WTC11 (cell line): Measurements from ENCODE around the gene PGAP2. TPM values are rescaled to one million over a fixed set of nuclear protein-coding genes. Genes with fewer than 3 reads are reported as not detected.

Experiments
- ATAC-seq: fragments of 200-7000 bp; cut with Tn5 transposase; 2 replicates; pipeline ENCODE4 v1.10.0; 2021; ENCODE audit warnings: mild to moderate bottlenecking, moderate library complexity
- CTCF ChIA-PET: fragments of 300-600 bp; sonication (Branson Sonifier 250); formaldehyde crosslinking; loops from one replicate; lab custom pipeline; 2021; ENCODE audit warnings: antibody characterized with exemption; lab: Charles Lee
- POLR2A ChIA-PET: fragments of 350-600 bp; sonication (Branson Sonifier 250); formaldehyde crosslinking; loops from one replicate; lab custom pipeline; 2021; ENCODE audit warnings: antibody characterized with exemption; lab: Charles Lee
- DNase-seq: peaks from one replicate; pipeline ENCODE4 v3.0.0; 2021; ENCODE audit warnings: low spot score
- H3K27ac Mint-ChIP-seq: 2 replicates; pipeline ENCODE4 v1.8.0; 2021; ENCODE audit warnings: mixed read lengths
- H3K27me3 Mint-ChIP-seq: 2 replicates; pipeline ENCODE4 v1.8.0; 2021; ENCODE audit warnings: low read depth, mild to moderate bottlenecking, moderate library complexity, mixed read lengths
- H3K36me3 Mint-ChIP-seq: 2 replicates; pipeline ENCODE4 v1.8.0; 2021; ENCODE audit warnings: mixed read lengths
- H3K4me1 Mint-ChIP-seq: 2 replicates; pipeline ENCODE4 v1.8.0; 2022; ENCODE audit warnings: mixed read lengths
- H3K4me3 Mint-ChIP-seq: 2 replicates; pipeline ENCODE4 v1.8.0; 2021; ENCODE audit warnings: mild to moderate bottlenecking, moderate library complexity, mixed read lengths
- H3K9me3 Mint-ChIP-seq: 2 replicates; pipeline ENCODE4 v1.8.0; 2021; ENCODE audit warnings: mixed read lengths
- CBFB ChIP-seq: sonication (generic); formaldehyde crosslinking; IDR thresholded peaks from 2 replicates; pipeline ENCODE4 v1.8.1; 2022; ENCODE audit warnings: mild to moderate bottlenecking, low read depth, missing genetic modification reagents
- CREB1 ChIP-seq: sonication (generic); formaldehyde crosslinking; IDR thresholded peaks from 2 replicates; pipeline ENCODE4 v1.8.0; 2023; ENCODE audit warnings: mild to moderate bottlenecking, missing genetic modification reagents
- ELF4 ChIP-seq: sonication (generic); formaldehyde crosslinking; IDR thresholded peaks from 2 replicates; pipeline ENCODE4 v1.8.1; 2022; ENCODE audit warnings: low read depth, mild to moderate bottlenecking, moderate library complexity, missing genetic modification reagents
- ERG ChIP-seq: fragments of 250-450 bp; sonication (Bioruptor Pico); IDR thresholded peaks from 2 replicates; pipeline ENCODE4 v1.8.0; 2021; ENCODE audit warnings: mild to moderate bottlenecking
- ESRRA ChIP-seq: sonication (generic); formaldehyde crosslinking; IDR thresholded peaks from 2 replicates; pipeline ENCODE4 v1.8.1; 2022; ENCODE audit warnings: mild to moderate bottlenecking, missing genetic modification reagents, borderline replicate concordance
- IRF1 ChIP-seq: sonication (generic); formaldehyde crosslinking; IDR thresholded peaks from 2 replicates; pipeline ENCODE4 v1.8.0; 2023; ENCODE audit warnings: missing genetic modification reagents
- IRF2 ChIP-seq: sonication (generic); formaldehyde crosslinking; IDR thresholded peaks from 2 replicates; pipeline ENCODE4 v1.8.0; 2022; ENCODE audit warnings: low read depth, missing genetic modification reagents, borderline replicate concordance
- NR1H2 ChIP-seq: sonication (generic); formaldehyde crosslinking; IDR thresholded peaks from 2 replicates; pipeline ENCODE4 v1.9.0; 2021; ENCODE audit warnings: mild to moderate bottlenecking, moderate library complexity, missing genetic modification reagents
- RORB ChIP-seq: fragments of 250-450 bp; sonication (Bioruptor Pico); IDR thresholded peaks from 2 replicates; pipeline ENCODE4 v1.9.0; 2021; ENCODE audit warnings: mild to moderate bottlenecking
- TEAD1 ChIP-seq: sonication (generic); formaldehyde crosslinking; IDR thresholded peaks from 2 replicates; pipeline ENCODE4 v1.8.0; 2022; ENCODE audit warnings: mild to moderate bottlenecking, missing genetic modification reagents
- ZBTB21 ChIP-seq: sonication (generic); formaldehyde crosslinking; IDR thresholded peaks from 2 replicates; pipeline ENCODE4 v1.8.1; 2023; ENCODE audit warnings: mild to moderate bottlenecking, missing genetic modification reagents, borderline replicate concordance
- ZNF138 ChIP-seq: sonication (generic); formaldehyde crosslinking; conservative IDR thresholded peaks from 2 replicates; pipeline ENCODE4 v1.8.1; 2022; ENCODE audit warnings: mild to moderate bottlenecking, moderate library complexity, missing genetic modification reagents
- ZNF219 ChIP-seq: sonication (generic); formaldehyde crosslinking; IDR thresholded peaks from 2 replicates; pipeline ENCODE4 v1.8.0; 2023; ENCODE audit warnings: missing genetic modification reagents, mild to moderate bottlenecking, borderline replicate concordance
- ZNF317 ChIP-seq: sonication (generic); formaldehyde crosslinking; IDR thresholded peaks from 2 replicates; pipeline ENCODE4 v1.8.1; 2023; ENCODE audit warnings: low read depth, mild to moderate bottlenecking, moderate library complexity, missing genetic modification reagents, borderline replicate concordance
- ZNF532 ChIP-seq: fragments of 250-450 bp; sonication (Bioruptor Pico); IDR thresholded peaks from 2 replicates; pipeline ENCODE4 v1.9.0; 2021; ENCODE audit warnings: mild to moderate bottlenecking, borderline replicate concordance
- total RNA-seq: library from RNA; stranded (reverse); gene quantifications from 3 replicates; pipeline ENCODE4 v1.2.3, GENCODE V29; 2021
- TF ChIP-seq, protein P1 (sequence below): sonication (generic); formaldehyde crosslinking; IDR thresholded peaks from 2 replicates; pipeline ENCODE4 v1.8.1; 2023; ENCODE audit warnings: mild to moderate bottlenecking, missing genetic modification reagents, borderline replicate concordance
- TF ChIP-seq, protein P2 (sequence below): sonication (generic); formaldehyde crosslinking; conservative IDR thresholded peaks from 2 replicates; pipeline ENCODE4 v1.8.1; 2022; ENCODE audit warnings: mild to moderate bottlenecking, missing genetic modification reagents
- TF ChIP-seq, protein P3 (sequence below): fragments of 200-600 bp; IDR thresholded peaks from 2 replicates; pipeline ENCODE4 v1.8.0; 2022; ENCODE audit warnings: antibody characterized with exemption

Gene PGAP2
- total RNA-seq, 1 experiment from 2014 or later, result 43.0 TPM

DNA sequence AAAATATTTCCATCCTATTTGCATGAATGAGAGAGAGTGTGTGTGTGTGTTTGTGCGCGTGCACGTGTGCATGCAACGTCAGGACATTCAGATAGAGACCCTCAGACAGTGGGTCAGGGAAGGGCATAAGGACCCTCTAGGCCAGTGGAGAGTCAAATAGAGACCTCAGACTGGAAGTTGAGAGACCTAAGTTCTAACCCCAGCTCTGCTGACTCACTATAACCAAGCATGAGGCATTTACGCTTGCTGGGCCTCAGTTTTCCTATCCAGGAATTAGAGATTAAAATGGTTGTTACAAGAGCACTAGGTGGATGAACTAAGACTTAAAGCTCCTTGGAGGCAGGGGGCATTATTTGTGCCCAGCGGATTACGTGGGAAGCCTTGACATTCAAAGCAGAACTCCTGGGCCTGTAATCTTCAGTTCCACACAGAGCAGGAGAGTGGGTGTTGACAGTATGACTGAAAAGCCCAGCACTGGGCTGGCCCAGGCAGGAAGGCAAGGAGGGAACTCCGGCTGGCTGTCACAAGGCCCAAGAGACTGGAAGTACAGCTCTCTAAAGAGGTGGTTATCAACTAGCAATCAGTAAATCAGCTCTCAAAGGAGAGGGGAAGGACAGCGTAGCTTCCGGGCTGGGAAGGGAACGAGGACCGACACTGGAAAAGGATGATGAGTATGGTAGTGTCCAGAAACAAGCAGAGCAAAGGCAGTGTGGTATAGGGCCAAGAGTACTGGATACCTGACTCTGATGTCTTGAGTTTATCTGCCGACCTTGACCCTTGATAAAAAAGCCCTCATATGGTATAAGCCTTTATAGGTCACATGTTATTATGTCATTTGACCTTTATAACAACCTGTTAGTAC is 23.2 kb downstream of the PGAP2 start:
- ATAC-seq (no peak), DNase-seq (no peak)
- Mint-ChIP-seq H3K9me3 (no peaks in the 10 kb centered on the region), H3K36me3 (peaks cover 32% of the 10 kb centered on the region), H3K4me3 (no peak overlapping the region), H3K4me1 (peaks cover 47% of the 10 kb centered on the region), H3K27me3 (no peaks in the 10 kb centered on the region), H3K27ac (0 out of 2 replicates have a peak overlapping the region, but pooled peaks have one; percentile 5)
- TF ChIP-seq ERG (CRISPR knock-in tag) (no peak), ZNF317 (CRISPR knock-in tag) (0 out of 2 replicates have a peak, but pooled peaks have one; percentile 51), ZNF138 (CRISPR knock-in tag) (no peak), TEAD1 (CRISPR knock-in tag) (no peak)
- CTCF ChIA-PET, result interaction anchor here (0.6 to 4.4 kb wide), 3 partner anchors 9 to 176 kb away, joined by 3 to 23 read pairs (median 3); partner anchors contain the start of gene RHOG
- POLR2A ChIA-PET, result no interaction called here

DNA sequence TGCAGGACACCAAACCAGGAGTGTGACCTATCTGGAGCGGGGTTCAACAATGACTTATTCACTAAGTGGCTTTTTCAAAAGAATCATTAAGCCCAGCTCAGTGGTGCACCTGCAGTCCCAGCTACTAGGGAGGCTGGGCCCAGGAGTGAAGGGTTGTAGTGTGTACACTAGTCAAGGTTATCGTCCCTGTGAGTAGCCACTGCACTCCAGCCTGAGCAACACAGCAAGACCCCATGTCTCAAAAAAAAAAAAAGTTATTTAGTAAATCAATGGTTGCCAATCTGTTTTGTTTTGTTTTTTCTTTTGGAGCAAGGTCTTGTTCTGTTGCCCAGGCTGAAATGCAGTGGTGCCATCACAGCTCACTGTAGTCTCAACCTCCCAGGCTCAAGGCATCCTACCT is 24.5 kb downstream of the PGAP2 start:
- no peaks in the 10 kb centered on the region for H3K27me3 Mint-ChIP-seq
- DNase-seq, result no peak
- peaks cover 40% of the 10 kb centered on the region for H3K4me1 Mint-ChIP-seq
- TF ChIP-seq, protein P1, sequence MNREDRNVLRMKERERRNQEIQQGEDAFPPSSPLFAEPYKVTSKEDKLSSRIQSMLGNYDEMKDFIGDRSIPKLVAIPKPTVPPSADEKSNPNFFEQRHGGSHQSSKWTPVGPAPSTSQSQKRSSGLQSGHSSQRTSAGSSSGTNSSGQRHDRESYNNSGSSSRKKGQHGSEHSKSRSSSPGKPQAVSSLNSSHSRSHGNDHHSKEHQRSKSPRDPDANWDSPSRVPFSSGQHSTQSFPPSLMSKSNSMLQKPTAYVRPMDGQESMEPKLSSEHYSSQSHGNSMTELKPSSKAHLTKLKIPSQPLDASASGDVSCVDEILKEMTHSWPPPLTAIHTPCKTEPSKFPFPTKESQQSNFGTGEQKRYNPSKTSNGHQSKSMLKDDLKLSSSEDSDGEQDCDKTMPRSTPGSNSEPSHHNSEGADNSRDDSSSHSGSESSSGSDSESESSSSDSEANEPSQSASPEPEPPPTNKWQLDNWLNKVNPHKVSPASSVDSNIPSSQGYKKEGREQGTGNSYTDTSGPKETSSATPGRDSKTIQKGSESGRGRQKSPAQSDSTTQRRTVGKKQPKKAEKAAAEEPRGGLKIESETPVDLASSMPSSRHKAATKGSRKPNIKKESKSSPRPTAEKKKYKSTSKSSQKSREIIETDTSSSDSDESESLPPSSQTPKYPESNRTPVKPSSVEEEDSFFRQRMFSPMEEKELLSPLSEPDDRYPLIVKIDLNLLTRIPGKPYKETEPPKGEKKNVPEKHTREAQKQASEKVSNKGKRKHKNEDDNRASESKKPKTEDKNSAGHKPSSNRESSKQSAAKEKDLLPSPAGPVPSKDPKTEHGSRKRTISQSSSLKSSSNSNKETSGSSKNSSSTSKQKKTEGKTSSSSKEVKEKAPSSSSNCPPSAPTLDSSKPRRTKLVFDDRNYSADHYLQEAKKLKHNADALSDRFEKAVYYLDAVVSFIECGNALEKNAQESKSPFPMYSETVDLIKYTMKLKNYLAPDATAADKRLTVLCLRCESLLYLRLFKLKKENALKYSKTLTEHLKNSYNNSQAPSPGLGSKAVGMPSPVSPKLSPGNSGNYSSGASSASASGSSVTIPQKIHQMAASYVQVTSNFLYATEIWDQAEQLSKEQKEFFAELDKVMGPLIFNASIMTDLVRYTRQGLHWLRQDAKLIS (CRISPR knock-in tag), result no peak
- TF ChIP-seq, protein P2, sequence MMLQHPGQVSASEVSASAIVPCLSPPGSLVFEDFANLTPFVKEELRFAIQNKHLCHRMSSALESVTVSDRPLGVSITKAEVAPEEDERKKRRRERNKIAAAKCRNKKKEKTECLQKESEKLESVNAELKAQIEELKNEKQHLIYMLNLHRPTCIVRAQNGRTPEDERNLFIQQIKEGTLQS (CRISPR knock-in tag), result no peak
- TF ChIP-seq IRF2 (CRISPR knock-in tag) (no peak), RORB (CRISPR knock-in tag) (no peak), CBFB (CRISPR knock-in tag) (no peak), IRF1 (no peak)
- no peak for ATAC-seq
- ChIA-PET POLR2A (no interaction called here), CTCF (interaction anchor here (1.4 kb wide), 1 partner anchor 8 kb away, joined by 5 read pairs; no protein-coding TSS in a partner anchor)
- H3K4me3 Mint-ChIP-seq, result no peak overlapping the region
- no peaks in the 10 kb centered on the region for H3K9me3 Mint-ChIP-seq
- no peak overlapping the region; the same call in 1 of the 2 replicates for H3K27ac Mint-ChIP-seq
- H3K36me3 Mint-ChIP-seq, result peaks cover 23% of the 10 kb centered on the region

GRCh38 chr11:3833449-3833848 is 25.1 kb downstream of the PGAP2 start:
- H3K36me3 Mint-ChIP-seq, result peaks cover 19% of the 10 kb centered on the region
- ATAC-seq, result no peak
- CTCF ChIA-PET, result interaction anchor here (1.4 to 1.5 kb wide), 2 partner anchors 8 to 16 kb away, joined by 5 read pairs; no protein-coding TSS in a partner anchor
- H3K4me1 Mint-ChIP-seq, result peaks cover 41% of the 10 kb centered on the region
- H3K9me3 Mint-ChIP-seq, result no peaks in the 10 kb centered on the region
- H3K27ac Mint-ChIP-seq, result no peak overlapping the region
- POLR2A ChIA-PET, result no interaction called here
- no peak overlapping the region for H3K4me3 Mint-ChIP-seq
- no peaks in the 10 kb centered on the region for H3K27me3 Mint-ChIP-seq
- DNase-seq, result no peak
- TF ChIP-seq, protein P3, sequence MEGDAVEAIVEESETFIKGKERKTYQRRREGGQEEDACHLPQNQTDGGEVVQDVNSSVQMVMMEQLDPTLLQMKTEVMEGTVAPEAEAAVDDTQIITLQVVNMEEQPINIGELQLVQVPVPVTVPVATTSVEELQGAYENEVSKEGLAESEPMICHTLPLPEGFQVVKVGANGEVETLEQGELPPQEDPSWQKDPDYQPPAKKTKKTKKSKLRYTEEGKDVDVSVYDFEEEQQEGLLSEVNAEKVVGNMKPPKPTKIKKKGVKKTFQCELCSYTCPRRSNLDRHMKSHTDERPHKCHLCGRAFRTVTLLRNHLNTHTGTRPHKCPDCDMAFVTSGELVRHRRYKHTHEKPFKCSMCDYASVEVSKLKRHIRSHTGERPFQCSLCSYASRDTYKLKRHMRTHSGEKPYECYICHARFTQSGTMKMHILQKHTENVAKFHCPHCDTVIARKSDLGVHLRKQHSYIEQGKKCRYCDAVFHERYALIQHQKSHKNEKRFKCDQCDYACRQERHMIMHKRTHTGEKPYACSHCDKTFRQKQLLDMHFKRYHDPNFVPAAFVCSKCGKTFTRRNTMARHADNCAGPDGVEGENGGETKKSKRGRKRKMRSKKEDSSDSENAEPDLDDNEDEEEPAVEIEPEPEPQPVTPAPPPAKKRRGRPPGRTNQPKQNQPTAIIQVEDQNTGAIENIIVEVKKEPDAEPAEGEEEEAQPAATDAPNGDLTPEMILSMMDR, result no peak
- TF ChIP-seq ZNF532, result no peak
- TF ChIP-seq ZNF219 (CRISPR knock-in tag), result no peak
- TF ChIP-seq CREB1 (CRISPR knock-in tag), result no peak
- TF ChIP-seq ZBTB21 (CRISPR knock-in tag), result no peak
- TF ChIP-seq NR1H2, result no peak
- TF ChIP-seq RORB (CRISPR knock-in tag), result no peak
- TF ChIP-seq ESRRA, result no peak
- TF ChIP-seq ELF4 (CRISPR knock-in tag), result no peak
